Measurements from ENCODE around the gene CASP6.
"Not testable (repeated sequence)": the region's sequence is repeated elsewhere in the genome, so short reads cannot be mapped to it uniquely, and the experiment has no call there.

Gene CASP6

GRCh38 chr4:109719604-109720003 is 16.4 kb upstream of the CASP6 start:
- DNase-seq: no peak

- DNase-seq: no peak
Measured at GRCh38 chr4:109718759-109719158, 15.5 kb upstream of the CASP6 start.

DNA sequence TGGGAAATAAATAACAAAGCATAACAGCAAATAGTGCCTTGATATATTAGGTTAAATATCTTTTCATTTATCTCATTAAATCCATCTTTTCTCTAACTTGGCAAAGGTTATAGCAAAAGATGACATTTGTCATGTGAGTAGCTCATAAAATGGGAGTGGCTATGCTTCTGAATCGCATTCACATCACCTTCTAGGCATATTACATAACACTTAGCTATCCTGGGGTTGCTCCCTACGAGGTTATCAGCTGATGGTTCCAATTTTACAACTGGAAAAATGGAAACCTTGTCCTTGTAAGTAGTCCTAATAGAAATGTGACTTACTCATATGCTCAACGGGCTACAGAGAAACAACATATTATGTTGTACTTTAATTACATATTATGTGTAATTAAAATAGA is 10.3 kb upstream of the CASP6 start:
- no peak for DNase-seq

GRCh38 chr4:109708990-109709389 is 5.7 kb upstream of the CASP6 start:
- no peak for DNase-seq

DNA sequence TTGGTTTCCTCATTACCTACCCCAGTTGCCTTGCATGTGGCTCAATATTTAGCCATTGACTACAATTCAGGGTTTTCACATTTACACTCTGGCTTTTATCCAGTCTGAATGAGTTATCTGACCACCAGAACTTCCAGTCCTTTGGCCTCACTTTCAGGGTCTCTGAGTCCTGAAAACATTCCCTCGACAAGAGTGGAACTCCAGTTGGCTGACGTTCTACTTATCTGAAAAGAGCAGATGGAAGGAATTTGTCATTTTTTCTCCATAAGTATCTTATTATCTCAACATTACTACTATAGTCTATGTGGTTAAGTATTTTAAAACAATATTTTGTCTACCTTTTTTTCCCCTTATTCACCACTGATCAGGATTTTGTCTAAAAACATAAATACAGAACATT is 5.2 kb upstream of the CASP6 start:
- no peak for DNase-seq

DNA sequence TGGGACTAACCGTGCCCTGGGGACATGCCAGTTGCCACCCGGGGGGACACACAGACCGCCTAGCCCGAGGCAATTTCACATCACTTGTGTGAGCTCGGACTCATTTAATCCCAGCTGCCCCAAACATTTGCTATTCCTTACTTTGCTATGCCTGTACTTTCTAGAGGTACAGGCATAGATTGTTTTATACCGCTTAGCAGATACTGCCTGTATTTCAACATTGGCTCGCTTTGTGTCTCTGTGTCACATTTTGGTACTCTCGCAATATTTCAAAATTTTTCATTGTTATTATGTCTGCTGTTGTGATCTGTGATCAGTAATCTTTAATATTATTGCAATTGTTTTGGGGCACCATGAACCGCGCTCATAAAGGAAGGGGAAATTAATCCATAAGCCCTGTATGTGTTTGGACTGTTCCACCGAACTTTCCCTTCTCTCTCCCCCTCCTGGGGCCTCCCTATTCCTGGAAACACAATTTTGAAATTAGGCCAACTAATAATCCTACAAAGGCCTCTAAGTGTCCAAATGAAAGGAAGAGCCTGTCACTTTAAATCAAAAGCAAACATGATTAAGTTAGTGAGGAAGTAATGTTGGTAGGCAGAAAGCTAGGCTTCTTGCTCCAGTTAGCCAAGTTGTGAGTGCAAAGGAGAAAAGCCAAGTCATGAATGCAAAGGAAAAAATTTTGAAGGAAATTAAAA is 568 bp upstream of the CASP6 start:
- DNase-seq: no peak

DNA sequence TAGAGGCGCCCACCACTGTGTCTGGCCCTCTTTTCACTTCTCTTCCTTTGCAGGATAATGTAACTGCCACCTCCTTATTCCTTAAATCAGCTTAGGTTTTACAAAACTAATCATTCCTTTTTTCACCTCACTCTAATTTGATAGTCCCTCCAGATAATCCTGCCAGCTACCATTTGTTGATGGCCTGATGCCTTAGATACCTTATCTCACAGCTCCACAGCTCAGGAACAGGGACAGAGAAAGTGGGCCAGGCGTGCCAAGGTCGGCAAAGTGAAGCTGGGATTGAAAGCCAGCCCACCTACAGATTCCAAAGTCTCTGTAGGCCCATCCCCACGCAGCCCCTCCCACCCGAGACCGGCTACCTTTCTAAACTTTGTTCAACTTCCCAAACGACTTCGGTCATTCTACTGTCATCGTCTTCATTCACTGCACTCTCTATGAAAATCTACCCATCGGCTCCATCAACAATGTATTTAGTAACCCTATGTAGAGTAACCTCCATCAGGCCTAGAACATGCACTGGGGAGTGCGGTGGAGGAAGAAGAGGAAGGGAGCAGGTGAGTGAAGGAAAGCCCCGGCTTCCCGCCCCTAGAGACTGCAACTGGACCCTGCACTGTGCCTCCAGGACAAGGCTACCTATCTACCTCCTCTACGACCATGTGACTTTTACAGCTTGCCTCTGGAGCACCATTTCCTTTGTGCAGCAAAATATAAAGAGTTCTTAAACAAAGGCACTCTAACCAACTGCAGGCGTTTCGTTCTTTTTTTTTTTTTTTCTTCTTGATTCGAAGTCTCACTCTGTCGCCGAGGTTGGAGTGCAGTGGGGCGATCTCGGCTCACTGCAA is 1.5 kb downstream of the CASP6 start:
- DNase-seq: no peak

DNA sequence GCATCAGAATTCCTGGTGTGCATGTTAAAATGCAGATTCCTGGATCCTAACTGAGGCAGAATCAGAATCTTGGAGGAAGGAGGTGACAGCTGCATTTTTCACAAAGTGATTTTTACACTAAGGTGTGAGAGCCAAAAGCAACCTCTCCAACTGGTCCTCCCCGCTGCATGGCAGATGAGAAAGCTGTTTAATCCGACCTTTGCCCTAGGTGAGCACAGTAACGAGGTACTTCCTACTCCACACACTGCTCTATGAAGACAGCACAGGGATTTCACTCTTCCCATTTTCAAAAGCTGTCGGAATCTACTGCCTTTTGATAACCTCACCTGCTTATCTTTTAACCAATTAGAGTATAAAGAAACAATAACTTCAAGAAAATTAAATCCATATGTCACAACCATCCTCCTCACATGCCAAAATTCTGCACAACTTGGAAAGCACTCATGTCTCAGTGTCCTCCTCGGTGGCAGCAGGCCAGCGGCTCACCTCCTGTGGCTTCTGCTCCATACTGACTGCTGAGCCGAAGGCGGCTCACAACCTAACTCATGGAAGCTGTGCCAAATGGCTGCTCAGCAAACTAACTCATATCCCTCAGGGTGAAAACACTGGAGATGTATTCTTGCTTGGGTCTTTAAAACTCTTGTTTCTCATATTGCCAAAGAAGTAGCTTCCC is 3.6 kb downstream of the CASP6 start:
- DNase-seq: no peak

- no peak for DNase-seq
Measured at GRCh38 chr4:109698656-109699055, 4.6 kb downstream of the CASP6 start.

GRCh38 chr4:109691411-109691920 is 11.8 kb downstream of the CASP6 start:
- no peak for DNase-seq

DNA sequence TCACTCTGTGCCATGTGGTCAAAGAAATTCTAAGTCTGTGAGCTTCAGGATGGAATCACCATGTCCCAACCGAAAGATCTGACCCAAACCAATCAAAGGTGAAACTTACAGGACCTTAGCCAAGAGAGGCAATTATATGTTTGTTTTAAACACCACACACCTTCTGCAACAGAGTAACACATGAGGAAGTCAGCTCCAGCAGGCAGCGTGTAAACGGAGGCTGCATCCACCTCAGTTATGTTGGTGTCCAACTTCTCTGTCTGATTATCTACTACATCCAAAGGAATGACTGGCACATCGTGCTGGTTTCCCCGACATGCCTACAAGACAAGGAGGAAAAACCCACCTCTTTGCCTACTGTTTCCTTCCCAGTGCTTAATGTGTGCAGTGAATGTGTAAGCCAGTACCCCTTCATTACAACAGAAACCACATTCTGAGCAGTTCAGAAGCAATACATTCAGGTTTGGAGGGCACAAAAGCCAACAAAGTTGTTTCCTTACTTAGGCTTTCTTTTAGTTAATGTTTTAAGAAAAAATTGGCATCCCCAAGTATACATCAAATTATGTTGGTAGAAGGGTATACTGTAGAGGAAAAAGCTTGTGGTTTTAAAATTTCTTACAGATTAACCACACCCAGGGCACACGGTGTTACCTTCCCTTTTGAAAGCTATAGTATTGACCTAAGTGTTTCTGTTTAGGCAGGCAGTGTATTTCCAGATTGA is 12.4 kb downstream of the CASP6 start:
- no peak for DNase-seq

DNA sequence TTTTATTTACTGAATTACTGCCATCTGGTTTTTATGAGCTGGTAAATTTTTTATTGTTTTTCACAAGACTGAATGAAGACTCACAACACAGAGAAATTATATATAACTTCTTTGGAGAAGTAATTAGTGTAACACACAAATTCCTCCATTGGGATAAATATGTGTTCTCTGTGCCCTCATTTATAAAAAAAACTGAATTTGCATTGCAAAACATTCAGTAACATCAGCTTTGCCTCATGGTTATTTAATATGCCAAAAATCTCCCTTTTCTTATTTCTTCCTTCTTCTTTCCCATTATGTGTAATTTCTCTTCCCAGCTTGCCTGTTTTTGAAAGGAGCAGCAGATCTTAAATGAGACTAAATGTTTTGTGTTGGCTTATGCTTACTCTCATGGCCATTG is 18.5 kb downstream of the CASP6 start:
- DNase-seq: no peak

DNA sequence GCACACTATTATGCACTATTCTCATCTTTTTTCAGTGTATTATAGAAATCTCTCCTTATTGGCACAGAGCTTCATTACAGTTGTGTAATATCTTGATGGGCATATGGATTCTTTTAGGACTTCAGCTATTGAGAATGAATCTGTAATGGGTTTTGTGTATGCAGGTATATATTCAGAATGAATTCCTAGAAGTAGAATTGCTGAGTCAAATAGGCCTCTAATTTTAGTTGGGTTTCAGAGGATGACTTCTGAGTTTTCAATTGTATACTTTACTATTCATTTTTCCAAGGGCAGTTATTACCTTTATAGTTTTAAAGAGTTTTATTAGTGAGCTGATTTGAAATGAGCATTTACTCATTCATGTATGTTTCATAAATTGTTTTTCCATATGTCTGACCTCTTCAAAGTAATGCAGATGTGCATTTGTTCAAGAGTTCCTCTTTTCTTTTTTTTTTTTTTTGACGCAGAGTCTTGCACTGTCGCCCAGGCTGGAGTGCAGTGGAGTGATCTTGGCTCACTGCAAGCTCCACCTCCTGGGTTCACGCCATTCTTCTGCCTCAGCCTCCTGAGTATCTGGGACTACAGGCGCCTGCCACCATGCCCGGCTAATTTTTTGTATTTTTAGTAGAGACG is 19.5 kb downstream of the CASP6 start:
- no peak for DNase-seq

DNA sequence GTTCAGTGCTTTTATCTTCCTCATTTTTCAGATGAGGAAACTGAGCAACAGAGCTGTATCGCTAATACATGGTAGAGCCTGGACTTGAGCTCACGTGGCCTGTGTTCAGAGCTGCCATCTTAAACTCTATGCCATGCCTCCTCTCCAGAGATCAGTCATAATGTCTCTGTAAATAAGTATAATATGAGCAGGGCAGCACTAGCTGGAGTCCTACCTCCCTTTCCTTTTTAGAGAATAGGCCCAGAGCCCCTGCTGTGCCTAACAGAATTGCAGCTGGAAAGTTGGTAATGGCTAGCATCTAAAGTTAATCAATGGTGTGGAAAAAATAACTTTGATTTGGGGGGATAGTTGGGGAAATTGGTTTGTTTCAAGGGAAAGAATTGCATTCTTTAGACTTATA is 20.4 kb downstream of the CASP6 start:
- DNase-seq: no peak

- DNase-seq: not testable (repeated sequence)
Measured at GRCh38 chr4:109678925-109679324, 24.3 kb downstream of the CASP6 start.

DNA sequence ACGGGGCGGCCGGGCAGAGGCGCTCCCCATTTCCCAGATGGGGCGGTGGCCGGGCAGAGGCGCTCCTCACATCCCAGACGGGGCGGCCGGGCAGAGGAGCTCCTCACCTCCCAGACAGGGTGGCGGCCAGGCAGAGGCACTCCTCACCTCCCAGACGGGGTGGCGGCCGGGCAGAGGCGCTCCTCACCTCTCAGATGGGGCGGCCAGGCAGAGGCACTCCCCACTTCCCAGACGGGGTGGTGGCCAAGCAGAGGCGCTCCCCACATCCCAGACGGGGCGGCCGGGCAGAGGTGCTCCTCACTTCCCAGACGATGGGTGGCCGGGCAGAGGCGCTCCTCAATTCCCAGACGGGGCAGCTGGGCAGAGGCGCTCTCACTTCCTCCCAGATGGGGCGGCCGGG is 24.8 kb downstream of the CASP6 start:
- not testable (repeated sequence) for DNase-seq

DNA sequence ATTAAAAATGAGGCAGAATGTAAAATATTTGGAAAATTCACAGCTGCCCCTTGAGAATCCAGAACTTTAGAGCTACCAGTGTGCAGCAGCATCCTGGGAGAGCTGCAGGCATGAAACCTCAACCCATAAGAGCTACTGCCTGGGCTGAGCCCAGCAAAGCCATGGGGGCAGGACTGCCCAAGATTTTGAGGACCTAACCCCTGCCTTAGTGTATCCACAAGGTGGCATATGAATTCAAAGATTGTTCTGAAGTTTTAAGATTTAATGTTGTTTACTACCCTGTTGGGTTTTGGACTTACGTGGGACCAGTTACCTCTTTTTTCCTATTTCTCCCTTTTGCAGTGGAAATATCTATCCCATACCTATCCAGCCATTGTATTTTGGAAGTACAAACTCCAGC is 26.4 kb downstream of the CASP6 start:
- DNase-seq: no peak

DNA sequence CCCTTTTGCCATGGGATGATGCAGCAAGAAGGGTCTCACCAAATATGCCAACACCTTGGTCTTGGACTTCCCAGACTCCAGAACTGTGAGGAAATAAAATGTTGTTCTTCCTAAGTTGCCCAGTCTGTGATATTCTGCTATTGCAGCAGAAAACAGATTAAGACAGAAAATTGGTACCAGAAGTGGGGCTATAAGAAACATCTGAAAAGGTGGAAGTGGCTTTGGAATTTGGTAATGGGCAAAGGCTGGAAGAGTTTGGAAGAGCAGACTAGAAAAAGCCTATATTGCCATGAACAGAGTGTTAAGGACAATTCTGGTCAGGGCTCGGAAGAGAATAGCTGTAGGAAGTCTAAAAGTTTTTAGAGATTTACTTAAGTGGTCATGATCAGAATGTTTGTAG is 27.4 kb downstream of the CASP6 start:
- no peak for DNase-seq

DNA sequence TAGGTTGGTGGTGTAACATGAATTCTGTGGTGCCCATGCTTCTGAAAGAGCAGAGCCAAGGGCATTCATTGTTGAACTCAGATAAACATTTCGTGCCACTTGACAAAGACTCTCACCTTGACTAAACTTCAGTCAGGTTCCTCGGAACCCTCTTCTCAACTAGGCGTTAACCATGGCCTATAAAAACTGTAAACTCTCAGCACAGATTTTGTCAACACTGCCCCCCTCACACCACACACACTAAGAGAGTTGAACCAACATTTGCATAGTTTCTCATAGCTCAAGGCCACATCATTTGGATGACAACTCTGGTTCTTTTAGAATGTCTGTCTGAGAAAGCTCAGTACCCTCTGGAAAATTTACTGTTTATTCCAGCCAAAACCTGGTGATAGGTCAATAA is 28.1 kb downstream of the CASP6 start:
- no peak for DNase-seq

DNA sequence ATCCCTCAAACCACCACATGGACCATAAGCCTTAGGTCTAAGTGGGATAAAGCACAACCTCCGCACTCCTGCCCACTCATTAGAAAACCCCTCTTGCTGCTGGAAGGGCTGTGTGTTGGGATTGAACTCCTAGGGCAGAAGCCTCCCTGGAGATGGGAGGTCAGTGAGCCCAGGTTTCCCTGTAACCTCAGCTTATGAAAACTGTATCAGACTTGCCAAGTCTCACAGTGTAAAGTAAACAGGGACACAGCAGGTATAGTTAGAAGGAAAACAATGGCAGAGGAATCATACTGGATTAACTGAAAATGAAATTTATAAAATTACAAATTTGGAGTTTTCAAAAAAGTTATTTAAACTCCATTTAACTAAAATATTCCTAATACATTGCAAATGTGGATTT is 29.9 kb downstream of the CASP6 start:
- no peak for DNase-seq

DNA sequence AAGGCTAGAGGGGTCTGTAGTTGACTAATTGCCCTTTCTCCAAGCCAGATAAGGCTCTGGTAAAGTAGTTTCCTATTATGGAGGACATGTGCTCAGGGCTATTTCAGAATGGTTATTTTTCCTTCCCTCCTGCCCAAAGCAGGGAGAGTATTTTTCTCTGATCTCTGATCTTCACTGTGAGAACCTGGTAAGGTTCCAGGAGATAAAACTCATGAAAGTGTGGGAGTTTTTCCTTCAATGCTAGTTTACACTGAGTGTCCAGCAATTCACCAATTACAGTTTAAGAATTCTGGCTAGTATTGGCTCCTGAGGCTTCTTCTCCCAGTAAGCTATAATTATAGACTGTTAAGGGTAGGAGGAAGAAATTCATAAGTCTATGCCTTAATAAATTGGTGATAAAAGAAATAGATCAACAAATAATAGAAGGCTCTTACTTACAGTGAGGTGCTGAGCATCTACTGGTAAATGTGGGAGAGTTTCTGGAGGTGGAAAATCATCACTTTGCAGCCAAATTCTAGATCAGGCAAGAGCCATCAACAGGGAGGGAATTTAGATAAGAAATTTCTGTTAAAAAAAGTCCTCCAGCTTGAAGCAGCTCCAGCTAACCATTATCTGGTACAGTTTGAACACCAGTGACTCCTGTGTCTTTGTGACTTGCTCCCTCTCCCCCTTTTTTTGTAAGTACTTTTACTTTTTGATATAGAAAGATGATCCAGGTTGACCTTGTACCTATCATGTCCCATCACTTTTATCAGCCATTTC is 30.9 kb downstream of the CASP6 start:
- no peak for DNase-seq
